K562 (cell line): ENCODE results near the gene TCIRG1. TPM values are rescaled to one million over a fixed set of nuclear protein-coding genes. Genes with fewer than 3 reads are reported as not detected.

ENCODE experiments used
- ATF2 ChIP-seq: sonication (generic); formaldehyde crosslinking; IDR thresholded peaks from 2 replicates; pipeline ENCODE4 v1.8.1; 2022; ENCODE audit warnings: missing genetic modification reagents
- BHLHE40 ChIP-seq: IDR thresholded peaks from 2 replicates; pipeline ENCODE4 v1.6.1; 2011; ENCODE audit warnings: low read length, improper control_type of control experiment
- BMI1 ChIP-seq: fragments of 150-350 bp; IDR thresholded peaks from 2 replicates; pipeline ENCODE4 v1.6.1; 2014; ENCODE audit warnings: low read length
- CREM ChIP-seq: IDR thresholded peaks from 2 replicates; pipeline ENCODE4 v1.6.1; 2014; ENCODE audit warnings: antibody characterized with exemption, low read depth
- DDX20 ChIP-seq: fragments of 450-650 bp; IDR thresholded peaks from 2 replicates; pipeline ENCODE4 v1.6.1; 2016; ENCODE audit warnings: missing genetic modification characterization, low read depth, mild to moderate bottlenecking, missing compliant biosample characterization, moderate library complexity
- FUS ChIP-seq: fragments of 200-400 bp; formaldehyde crosslinking; optimal IDR thresholded peaks from 2 replicates; pipeline ENCODE3; 2017; ENCODE audit warnings: low read depth, low read length
- GTF2F1 ChIP-seq: IDR thresholded peaks from 2 replicates; pipeline ENCODE4 v1.6.1; 2011; ENCODE audit warnings: low read depth, low read length, improper control_type of control experiment
- HIVEP1 ChIP-seq: fragments of 250-450 bp; sonication (Bioruptor Pico); IDR thresholded peaks from 2 replicates; pipeline ENCODE4 v1.4.0; 2020; ENCODE audit warnings: mild to moderate bottlenecking
- KDM4B ChIP-seq, 2 experiments: fragments of 450-650 bp in 1 of 2; sonication (generic) in 1 of 2; IDR thresholded peaks; 2 replicates each; pipeline ENCODE4 v1.6.1; 2016 to 2017; ENCODE audit warnings: borderline replicate concordance in 2 of 2, antibody characterized with exemption in 1 of 2, low read depth in 1 of 2, mild to moderate bottlenecking in 1 of 2
- MTA3 ChIP-seq: fragments of 450-650 bp; formaldehyde crosslinking; IDR thresholded peaks from 2 replicates; pipeline ENCODE4 v1.6.1; 2017; ENCODE audit warnings: mild to moderate bottlenecking, borderline replicate concordance
- NCOR1 ChIP-seq: fragments of 450-650 bp; IDR thresholded peaks from 2 replicates; pipeline ENCODE4 v1.6.1; 2016; ENCODE audit warnings: mild to moderate bottlenecking, moderate library complexity
- NUFIP1 ChIP-seq: fragments of 450-650 bp; IDR thresholded peaks from 2 replicates; pipeline ENCODE4 v1.6.1; 2018; ENCODE audit not compliant: partially characterized antibody
- PURB ChIP-seq: sonication (generic); formaldehyde crosslinking; IDR thresholded peaks from 2 replicates; pipeline ENCODE4 v1.9.0; 2021; ENCODE audit warnings: low read depth, mild to moderate bottlenecking, missing genetic modification reagents
- SIN3A ChIP-seq, 2 experiments: fragments of 150-350 bp in 1 of 2; IDR thresholded peaks; 2 replicates each; pipeline ENCODE4 v1.6.1; 2011 to 2016; ENCODE audit warnings: borderline replicate concordance in 2 of 2, low read depth in 2 of 2, low read length in 2 of 2, mild to moderate bottlenecking in 2 of 2, moderate library complexity in 2 of 2; ENCODE audit not compliant: control insufficient read depth in 1 of 2
- SPI1 ChIP-seq: IDR thresholded peaks from 2 replicates; pipeline ENCODE4 v1.6.1; 2011; ENCODE audit warnings: low read depth, low read length, control low read depth, borderline replicate concordance
- TSHZ1 ChIP-seq: fragments of 250-450 bp; sonication (Bioruptor Pico); IDR thresholded peaks from 2 replicates; pipeline ENCODE4 v1.4.0; 2020; ENCODE audit warnings: mild to moderate bottlenecking, moderate library complexity
- ZNF143 ChIP-seq: sonication (generic); formaldehyde crosslinking; IDR thresholded peaks from 2 replicates; pipeline ENCODE4 v1.9.0; 2022; ENCODE audit warnings: mild to moderate bottlenecking, missing genetic modification reagents
- ZNF197 ChIP-seq: fragments of 200-800 bp; sonication (Bioruptor generic); IDR thresholded peaks from 2 replicates; pipeline ENCODE4 v1.6.1; 2016; ENCODE audit warnings: low read depth, missing genetic modification characterization, missing compliant biosample characterization
- ZNF354B ChIP-seq: fragments of 250-450 bp; sonication (Bioruptor Pico); IDR thresholded peaks from 2 replicates; pipeline ENCODE4 v1.4.0; 2020
- ZNF551 ChIP-seq: fragments of 250-450 bp; sonication (Bioruptor Pico); IDR thresholded peaks from 2 replicates; pipeline ENCODE4 v1.5.0; 2021; ENCODE audit warnings: mild to moderate bottlenecking, moderate library complexity
- ZNF586 ChIP-seq: fragments of 450-650 bp; formaldehyde crosslinking; conservative IDR thresholded peaks from 2 replicates; pipeline ENCODE4 v1.4.0; 2020; ENCODE audit warnings: mild to moderate bottlenecking, moderate library complexity
- ZNF79 ChIP-seq: fragments of 250-450 bp; sonication (Bioruptor Pico); IDR thresholded peaks from 2 replicates; pipeline ENCODE4 v1.4.0; 2020; ENCODE audit warnings: low read depth, mild to moderate bottlenecking, moderate library complexity
- polyA plus RNA-seq, 8 experiments: library from polyadenylated mRNA; depleted of rRNA in 4 of 8; stranded (reverse) in 5 of 8; unstranded in 3 of 8; fragments of >200 nt; fragmentation: Nextera tagmentation in 2 of 8; fragmentation: Illumina TruSeq in 1 of 8; extraction: Ambion mirVana in 2 of 8; extraction: Trizol in 1 of 8; gene quantifications; 2 replicates each; pipeline versions ENCODE4 v1.2.1 to v1.2.3, GENCODE V29; 2011 to 2014; ENCODE audit warnings: inconsistent platforms in 1 of 8, missing spikeins in 1 of 8
- total RNA-seq, 7 experiments: library from RNA; depleted of rRNA in 6 of 7; stranded (reverse); fragments of >200 nt in 6 of 7; fragmentation: Illumina TruSeq in 2 of 7; extraction: Trizol in 2 of 7; gene quantifications; 2 replicates each; pipeline versions ENCODE4 v1.2.1 to v1.2.3, GENCODE V29; 2011 to 2021; ENCODE audit warnings: low replicate concordance in 1 of 7
- TF ChIP-seq, protein P1 (sequence below): fragments of 250-450 bp; sonication (Bioruptor Pico); IDR thresholded peaks from 2 replicates; pipeline ENCODE4 v1.8.0; 2022; ENCODE audit warnings: inconsistent platforms, mild to moderate bottlenecking, moderate library complexity, borderline replicate concordance

Gene TCIRG1
- total and polyA plus RNA-seq, 9 of the 15 experiments (the other 6 are each of a cell fraction or from before 2014, with no cell fraction given), result 0.49 to 143 (median 24.4) TPM

GRCh38 chr11:68010090-68011041 is 28.5 kb upstream of the TCIRG1 start, which contains the start of gene ALDH3B1 (continued):
- no peak for TF ChIP-seq DDX20 (tag)
- TF ChIP-seq SIN3A (IDR thresholded peaks at IDR 0.05; ENCODE audit: borderline replicate concordance in 2 of 2, control insufficient read depth in 1 of 2, low read depth in 2 of 2, low read length in 2 of 2), result no peak
- peak; percentile 21; the same call in 1 of the 2 replicates for TF ChIP-seq MTA3
- TF ChIP-seq BMI1, result no peak
- TF ChIP-seq ZNF79 (CRISPR knock-in tag), result no peak
- no peak for TF ChIP-seq ZNF551 (CRISPR knock-in tag)
- TF ChIP-seq ZNF586 (CRISPR knock-in tag), result no peak
- no peak for TF ChIP-seq ZNF354B (CRISPR knock-in tag)
- no peak for TF ChIP-seq ZNF197 (CRISPR knock-in tag)
- TF ChIP-seq HIVEP1 (CRISPR knock-in tag), result no peak
- no peak for TF ChIP-seq PURB (CRISPR knock-in tag)
- no peak for TF ChIP-seq GTF2F1
- peak; percentile 78 for TF ChIP-seq BHLHE40
- no peak for TF ChIP-seq ATF2 (CRISPR knock-in tag)
- TF ChIP-seq NCOR1, result no peak
- no peak for TF ChIP-seq NUFIP1
- no peak for TF ChIP-seq FUS
- TF ChIP-seq KDM4B (IDR thresholded peaks at IDR 0.05; ENCODE audit: borderline replicate concordance in 2 of 2, low read depth in 1 of 2), result no peak
- no peak for TF ChIP-seq SPI1
- TF ChIP-seq, protein P1, sequence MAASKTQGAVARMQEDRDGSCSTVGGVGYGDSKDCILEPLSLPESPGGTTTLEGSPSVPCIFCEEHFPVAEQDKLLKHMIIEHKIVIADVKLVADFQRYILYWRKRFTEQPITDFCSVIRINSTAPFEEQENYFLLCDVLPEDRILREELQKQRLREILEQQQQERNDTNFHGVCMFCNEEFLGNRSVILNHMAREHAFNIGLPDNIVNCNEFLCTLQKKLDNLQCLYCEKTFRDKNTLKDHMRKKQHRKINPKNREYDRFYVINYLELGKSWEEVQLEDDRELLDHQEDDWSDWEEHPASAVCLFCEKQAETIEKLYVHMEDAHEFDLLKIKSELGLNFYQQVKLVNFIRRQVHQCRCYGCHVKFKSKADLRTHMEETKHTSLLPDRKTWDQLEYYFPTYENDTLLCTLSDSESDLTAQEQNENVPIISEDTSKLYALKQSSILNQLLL, result no peak
- TF ChIP-seq TSHZ1 (CRISPR knock-in tag), result no peak
- no peak for TF ChIP-seq ZNF143
- no peak for TF ChIP-seq CREM
